ENCODE measurements around the gene PLCB4. TPM values are rescaled to one million over a fixed set of nuclear protein-coding genes. Genes with fewer than 3 reads are reported as not detected.

PLCB4 gene
- total and polyA plus RNA-seq, 7 donors, result 9.7 to 21.0 (median 12.4) TPM

DNA sequence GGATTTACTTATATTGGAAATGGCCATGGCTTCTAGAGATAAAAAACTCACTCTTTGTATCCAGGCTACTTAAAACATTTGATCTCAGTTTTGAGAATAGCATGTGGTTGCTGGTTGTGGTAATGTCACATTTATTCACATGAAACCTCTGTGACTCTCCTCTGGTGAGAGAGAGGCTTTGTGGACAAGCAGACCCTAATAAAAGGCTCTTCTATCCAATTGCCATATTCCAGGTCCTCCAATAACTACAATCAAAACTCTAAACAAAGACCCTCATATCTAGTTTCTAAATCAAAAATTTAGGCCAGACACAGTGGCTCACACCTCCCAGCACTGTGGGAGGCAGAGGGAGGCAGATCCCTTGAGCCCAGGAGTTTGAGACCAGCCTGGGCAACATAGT is 269.2 kb downstream of the PLCB4 start:
- TF ChIP-seq POLR2AphosphoS5 (IDR thresholded peaks at IDR 0.05), result no peak
- TF ChIP-seq EP300 (IDR thresholded peaks at IDR 0.05), result no peak
- TF ChIP-seq, protein P1, sequence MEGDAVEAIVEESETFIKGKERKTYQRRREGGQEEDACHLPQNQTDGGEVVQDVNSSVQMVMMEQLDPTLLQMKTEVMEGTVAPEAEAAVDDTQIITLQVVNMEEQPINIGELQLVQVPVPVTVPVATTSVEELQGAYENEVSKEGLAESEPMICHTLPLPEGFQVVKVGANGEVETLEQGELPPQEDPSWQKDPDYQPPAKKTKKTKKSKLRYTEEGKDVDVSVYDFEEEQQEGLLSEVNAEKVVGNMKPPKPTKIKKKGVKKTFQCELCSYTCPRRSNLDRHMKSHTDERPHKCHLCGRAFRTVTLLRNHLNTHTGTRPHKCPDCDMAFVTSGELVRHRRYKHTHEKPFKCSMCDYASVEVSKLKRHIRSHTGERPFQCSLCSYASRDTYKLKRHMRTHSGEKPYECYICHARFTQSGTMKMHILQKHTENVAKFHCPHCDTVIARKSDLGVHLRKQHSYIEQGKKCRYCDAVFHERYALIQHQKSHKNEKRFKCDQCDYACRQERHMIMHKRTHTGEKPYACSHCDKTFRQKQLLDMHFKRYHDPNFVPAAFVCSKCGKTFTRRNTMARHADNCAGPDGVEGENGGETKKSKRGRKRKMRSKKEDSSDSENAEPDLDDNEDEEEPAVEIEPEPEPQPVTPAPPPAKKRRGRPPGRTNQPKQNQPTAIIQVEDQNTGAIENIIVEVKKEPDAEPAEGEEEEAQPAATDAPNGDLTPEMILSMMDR (IDR thresholded peaks at IDR 0.05), result no peak
- TF ChIP-seq POLR2A (IDR thresholded peaks at IDR 0.05), result no peak
- no peak for DNase-seq
- intact Hi-C loops (cut with DNase I), result no loop called here
- Histone ChIP-seq H3K4me3 (no peak overlapping the region), H3K36me3 (no peaks in the 10 kb centered on the region), H3K27me3 (no peaks in the 10 kb centered on the region), H3K9me3 (no peaks in the 10 kb centered on the region), H3K4me1 (no peaks in the 10 kb centered on the region), H3K27ac (no peak overlapping the region)

DNA sequence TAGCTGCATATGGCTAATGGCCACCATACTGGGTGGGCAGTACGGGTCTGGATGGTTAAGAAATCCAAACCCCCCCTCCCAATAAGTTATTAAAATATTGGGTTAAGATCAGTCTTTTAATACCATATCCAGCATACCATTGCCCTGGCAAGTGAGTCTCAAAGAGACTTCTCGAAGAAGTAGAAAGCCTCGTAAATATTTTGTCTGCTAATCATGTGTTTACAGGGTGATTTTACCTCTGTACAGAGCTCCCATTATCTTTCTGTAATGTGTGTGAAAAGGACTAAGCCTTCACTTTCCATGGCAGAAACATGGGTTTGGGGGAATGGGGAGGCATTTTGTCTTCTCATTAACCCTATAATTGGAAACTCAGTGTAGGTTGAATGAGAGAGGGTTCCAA is 270.8 kb downstream of the PLCB4 start:
- peaks cover 0 to 4% (median 0%) of the 10 kb centered on the region in 4 donors for H3K4me1 ChIP-seq
- no peaks in the 10 kb centered on the region for H3K9me3 ChIP-seq
- WGBS, 2 donors, result 79 to 96% methylated on average over 3 of the region's 3 CpGs
- TF ChIP-seq POLR2AphosphoS5 (IDR thresholded peaks at IDR 0.05) (no peak), EP300 (IDR thresholded peaks at IDR 0.05) (no peak), POLR2A (IDR thresholded peaks at IDR 0.05) (no peak)
- TF ChIP-seq, protein P1 (IDR thresholded peaks at IDR 0.05), result no peak
- no peaks in the 10 kb centered on the region for H3K27me3 ChIP-seq
- no peak for DNase-seq
- H3K27ac ChIP-seq, result no peak overlapping the region
- intact Hi-C loops (cut with DNase I), result no loop called here
- H3K4me3 ChIP-seq, result no peak overlapping the region
- H3K36me3 ChIP-seq, result no peaks in the 10 kb centered on the region

DNA sequence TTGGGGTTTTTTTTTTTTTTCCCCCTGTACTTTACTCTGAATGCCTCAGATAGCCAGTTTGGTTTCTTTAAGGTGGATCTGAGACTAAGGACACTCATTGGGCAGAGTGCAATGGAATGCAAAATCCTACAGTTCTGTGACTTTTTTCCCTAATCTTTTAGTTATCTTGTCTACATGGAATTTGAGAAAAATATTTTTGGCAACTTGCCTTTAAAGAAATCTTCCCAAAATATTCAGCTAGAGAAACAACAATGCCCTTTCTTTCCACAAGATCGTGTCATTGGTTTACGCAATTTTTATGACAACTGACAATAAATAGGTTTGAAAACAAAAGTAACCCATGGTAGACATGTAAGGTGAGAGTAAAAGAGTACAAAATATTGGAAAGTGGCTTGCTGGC is 273.8 kb downstream of the PLCB4 start:
- Histone ChIP-seq H3K27me3 (no peaks in the 10 kb centered on the region), H3K36me3 (no peaks in the 10 kb centered on the region), H3K4me1 (peaks cover 0 to 4% (median 0%) of the 10 kb centered on the region in 4 donors), H3K9me3 (no peaks in the 10 kb centered on the region), H3K4me3 (no peak overlapping the region), H3K27ac (no peak overlapping the region)
- no peak for DNase-seq
- 42 to 64% methylated on average over 2 of the region's 2 CpGs for WGBS, 2 donors
- no peak for TF ChIP-seq EP300 (IDR thresholded peaks at IDR 0.05)
- TF ChIP-seq POLR2AphosphoS5 (IDR thresholded peaks at IDR 0.05), result no peak
- no peak for TF ChIP-seq POLR2A (IDR thresholded peaks at IDR 0.05)
- TF ChIP-seq, protein P1 (IDR thresholded peaks at IDR 0.05), result no peak
- intact Hi-C loops (cut with DNase I), result no loop called here

DNA sequence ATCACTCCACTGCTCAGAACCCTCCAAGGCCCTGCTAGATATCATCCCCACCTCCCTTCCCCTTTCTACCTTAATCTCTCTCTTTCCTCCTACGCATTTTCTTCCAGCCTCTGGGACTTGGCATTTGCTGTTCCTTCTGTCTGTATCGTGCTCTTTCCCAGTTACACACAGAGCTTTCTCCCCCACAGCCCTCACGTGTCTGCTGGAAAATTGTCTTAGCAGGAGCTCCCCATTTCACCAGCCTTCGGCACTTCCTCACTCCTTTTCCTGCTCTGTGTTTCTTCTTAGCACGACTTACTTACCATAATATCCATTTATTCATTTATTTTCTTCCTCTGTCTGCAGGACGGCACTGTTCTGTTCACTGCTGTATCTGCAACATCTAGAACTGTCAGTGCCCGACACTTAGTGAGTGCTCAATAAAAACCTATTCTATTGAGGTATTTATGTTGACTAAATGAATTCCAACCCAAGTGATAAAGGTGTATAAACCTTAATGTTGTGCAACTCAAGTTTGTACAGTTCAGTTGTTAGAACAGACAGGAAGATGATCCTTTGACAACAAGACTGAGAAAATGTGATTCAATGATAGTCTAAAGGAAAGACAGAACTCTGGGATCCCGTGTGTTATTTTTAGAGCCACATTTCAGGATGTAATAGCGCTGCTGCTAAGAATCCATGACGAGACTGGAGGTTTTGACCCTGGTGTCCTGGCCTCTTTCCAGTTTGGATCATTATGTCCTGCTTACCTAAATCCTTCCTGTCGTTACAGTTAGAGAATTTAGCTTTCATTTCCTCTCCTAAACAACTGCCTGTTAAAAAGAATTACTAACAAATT is 275.4 kb downstream of the PLCB4 start:
- Histone ChIP-seq H3K27ac (peak overlapping the region; percentile 7 to 47 (median 44)), H3K4me1 (peaks cover 0 to 4% (median 0%) of the 10 kb centered on the region in 4 donors), H3K36me3 (no peaks in the 10 kb centered on the region), H3K9me3 (no peaks in the 10 kb centered on the region), H3K4me3 (no peak overlapping the region), H3K27me3 (no peaks in the 10 kb centered on the region)
- TF ChIP-seq POLR2AphosphoS5 (IDR thresholded peaks at IDR 0.05), result peak in 1 of 4 donors; percentile 9
- TF ChIP-seq POLR2A (IDR thresholded peaks at IDR 0.05), result no peak
- TF ChIP-seq, protein P1 (IDR thresholded peaks at IDR 0.05), result no peak
- intact Hi-C loops (cut with DNase I), result no loop called here
- DNase-seq, result peak; percentile 70
- 44 to 65% methylated on average over 11 of the region's 11 CpGs for WGBS, 2 donors
